Cortex of kidney (tissue), 1 donor: ENCODE measurements around the gene POMC.
"Not testable (repeated sequence)": the region's sequence is repeated elsewhere in the genome, so short reads cannot be mapped to it uniquely, and the experiment has no call there.

Experiments used
- DNase-seq: peaks from one replicate; lab custom pipeline; 2025; lab: John Stamatoyannopoulos, UW

POMC gene

DNA sequence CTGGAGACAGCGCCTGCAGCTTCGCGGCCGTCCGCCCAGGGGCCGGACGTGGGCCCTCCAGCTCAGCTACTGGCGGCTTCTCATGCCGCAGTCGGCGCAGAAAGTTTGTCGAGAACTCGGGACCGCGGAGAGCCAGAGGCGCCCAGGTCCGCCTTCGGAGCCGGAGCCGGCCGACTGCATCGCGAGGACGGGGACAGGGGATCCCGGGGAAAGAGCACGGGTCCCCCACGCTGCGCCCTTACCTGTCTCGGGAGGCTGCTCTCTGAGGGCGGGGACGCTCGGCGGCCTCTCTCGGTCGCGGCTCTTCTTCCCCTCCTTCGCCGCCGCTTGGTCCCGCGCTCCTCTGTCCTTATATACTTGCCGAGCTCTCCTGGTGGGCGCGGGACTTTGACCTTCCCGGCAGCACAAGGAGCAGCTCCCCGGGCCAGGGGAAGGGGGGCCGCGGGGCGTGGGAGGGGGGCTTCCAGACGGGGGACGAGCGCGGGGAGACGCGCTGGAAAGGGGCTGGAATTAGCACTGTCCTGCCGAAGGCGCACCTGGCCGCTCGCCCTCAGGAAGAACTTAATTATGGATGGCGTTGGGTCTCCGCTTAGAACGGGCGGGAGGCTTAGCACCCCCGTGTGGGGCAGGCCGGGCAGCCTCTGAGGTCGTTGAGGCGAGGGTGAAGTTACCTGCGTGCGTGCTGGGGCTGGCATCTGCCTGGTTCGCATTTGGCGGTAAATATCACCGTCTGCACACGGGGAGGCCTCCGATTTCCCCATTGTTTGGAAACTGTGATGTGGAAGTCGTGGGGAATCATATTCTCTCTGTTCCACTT, at the start of gene POMC:
POMC (minus strand) TSS at position 325 of the 817 bp plus-strand sequence. CDS start 3,808 bp downstream, outside the sequence.
- DNase-seq: no peak

DNA sequence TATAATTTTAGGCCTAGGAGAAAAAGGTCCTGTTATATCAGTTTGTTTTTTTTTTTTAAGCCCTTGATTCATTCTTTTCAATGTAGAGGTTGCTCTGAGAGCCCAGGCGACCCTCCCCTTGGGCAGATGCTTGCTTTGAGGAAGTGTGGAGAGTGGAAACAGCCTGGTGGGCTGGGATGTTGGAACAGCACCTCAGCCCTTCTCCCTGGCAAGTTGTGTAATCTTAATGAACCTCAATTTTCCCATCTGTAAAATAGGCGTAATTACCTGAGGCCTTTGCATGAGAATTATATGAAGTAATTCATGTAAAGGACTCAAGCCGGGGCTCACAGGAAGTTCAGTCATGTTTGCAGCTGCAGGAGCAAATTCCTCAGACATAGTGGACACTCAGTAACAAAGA, 49.7 kb upstream of the POMC start:
- no peak for DNase-seq

DNA sequence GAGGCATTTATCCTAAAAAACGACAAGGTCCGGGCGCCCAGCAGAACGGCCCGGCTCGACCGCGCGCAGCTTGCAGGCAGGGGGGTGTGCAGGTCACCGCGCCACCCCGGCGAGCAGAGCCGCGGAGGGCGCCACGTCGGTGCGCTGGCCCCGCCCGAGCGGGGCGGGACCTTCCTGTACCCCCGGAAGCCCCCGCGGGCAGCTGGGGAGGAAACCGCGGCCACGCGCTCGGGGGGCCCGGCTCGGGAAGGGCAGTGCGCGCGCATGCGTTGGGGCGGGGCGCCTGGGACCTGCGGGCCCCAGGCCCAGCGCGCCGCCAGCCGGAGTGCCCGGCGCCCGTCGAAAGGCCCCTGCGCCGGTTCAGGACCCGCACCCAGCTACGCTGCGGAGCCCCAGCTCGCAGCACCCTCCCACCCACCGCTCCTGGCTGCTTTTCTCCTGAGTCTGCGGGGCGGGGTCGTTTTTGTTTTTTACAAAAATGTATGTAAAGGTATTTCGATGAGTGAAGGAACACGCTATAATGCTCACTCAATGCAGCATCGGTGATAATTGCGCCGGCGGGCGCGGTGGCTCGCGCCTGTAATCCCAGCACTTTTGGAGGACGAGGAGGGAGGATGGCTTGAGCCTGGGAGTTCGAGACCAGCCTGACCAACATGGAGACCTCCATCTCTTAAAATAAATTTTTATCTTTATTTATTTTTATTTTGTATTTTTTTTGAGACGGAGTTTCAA, 47.7 kb upstream of the POMC start:
- DNase-seq: no peak

DNA sequence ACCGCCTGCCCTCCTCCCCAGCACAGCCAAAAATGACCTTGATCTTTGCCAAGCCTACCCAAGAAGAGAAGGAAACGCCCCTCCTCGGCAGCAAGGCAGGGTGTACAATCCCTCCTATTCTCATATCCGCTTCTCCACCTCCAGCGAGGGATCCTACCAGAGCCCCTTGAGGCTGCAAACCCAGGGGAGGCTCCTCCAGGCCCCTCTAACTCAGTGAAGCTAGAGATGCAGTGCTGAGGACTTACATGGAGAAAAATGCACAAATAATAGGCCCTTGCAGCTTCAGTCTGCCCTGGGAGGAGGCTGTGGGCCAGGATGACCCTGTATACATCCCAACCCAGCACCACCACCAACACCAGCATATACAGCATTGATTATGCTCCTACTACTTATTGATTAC, 46.9 kb upstream of the POMC start:
- DNase-seq: no peak

DNA sequence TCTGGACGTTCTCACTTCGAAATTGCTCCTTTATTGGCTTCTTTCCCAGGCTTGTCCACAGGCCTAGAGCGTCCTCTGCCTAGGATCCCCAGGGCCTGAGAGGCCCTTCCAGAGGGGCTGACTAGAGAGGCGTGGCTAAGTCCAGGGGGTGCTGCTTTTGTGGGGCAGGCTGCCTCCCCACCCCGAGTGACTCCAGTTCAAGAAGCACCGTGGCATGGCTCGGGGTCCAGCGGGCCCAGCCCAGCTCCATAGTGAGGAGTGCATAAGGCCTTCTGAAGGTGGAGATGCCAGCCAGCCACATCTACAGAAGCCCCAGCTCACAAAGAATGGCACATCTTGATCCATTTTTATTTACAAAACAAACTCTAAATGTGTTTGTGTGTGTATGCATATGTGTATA, 44.8 kb upstream of the POMC start:
- no peak for DNase-seq

DNA sequence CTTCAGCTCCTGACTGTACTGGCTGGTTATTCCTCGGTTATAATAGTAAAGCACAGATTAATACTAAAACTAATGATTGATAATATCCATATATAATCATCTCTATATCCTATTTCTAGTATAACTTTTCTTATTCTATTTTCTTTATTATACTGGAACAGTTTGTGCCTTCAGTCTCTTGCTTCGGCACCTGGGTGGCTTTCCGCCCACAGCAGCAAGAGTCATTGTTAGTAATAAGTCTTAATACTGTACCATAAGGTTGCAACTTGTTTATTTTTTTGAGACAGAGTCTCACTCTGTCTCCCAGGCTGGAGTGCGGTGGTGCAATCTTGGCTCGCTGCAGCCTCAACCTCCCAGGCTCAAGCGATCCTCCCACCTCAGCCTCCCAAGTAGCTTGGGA, 42.5 kb upstream of the POMC start:
- DNase-seq: not testable (repeated sequence)

DNA sequence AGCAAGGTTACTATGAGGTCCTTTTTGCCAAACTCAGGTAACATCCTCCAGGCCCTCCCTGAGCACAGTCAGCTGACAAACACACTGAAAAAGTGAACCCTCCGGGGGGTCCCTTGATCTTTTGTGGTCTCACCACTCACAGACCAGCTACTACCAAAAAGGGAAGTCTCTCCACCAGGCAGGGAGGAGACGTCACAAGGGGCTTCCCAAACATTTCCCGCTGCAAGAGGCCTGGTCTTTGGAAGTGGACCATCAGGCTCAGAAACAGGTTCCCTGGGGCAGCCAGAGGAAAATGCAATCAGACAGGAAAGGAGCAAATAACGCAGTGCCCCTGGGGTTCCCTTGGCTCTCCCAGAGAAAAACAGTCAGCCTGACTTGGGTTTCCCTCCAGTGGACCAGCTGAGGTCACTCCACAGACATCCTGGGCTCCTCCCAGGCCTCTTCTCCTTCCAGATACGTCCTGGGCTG, 38.7 kb upstream of the POMC start:
- DNase-seq: no peak

DNA sequence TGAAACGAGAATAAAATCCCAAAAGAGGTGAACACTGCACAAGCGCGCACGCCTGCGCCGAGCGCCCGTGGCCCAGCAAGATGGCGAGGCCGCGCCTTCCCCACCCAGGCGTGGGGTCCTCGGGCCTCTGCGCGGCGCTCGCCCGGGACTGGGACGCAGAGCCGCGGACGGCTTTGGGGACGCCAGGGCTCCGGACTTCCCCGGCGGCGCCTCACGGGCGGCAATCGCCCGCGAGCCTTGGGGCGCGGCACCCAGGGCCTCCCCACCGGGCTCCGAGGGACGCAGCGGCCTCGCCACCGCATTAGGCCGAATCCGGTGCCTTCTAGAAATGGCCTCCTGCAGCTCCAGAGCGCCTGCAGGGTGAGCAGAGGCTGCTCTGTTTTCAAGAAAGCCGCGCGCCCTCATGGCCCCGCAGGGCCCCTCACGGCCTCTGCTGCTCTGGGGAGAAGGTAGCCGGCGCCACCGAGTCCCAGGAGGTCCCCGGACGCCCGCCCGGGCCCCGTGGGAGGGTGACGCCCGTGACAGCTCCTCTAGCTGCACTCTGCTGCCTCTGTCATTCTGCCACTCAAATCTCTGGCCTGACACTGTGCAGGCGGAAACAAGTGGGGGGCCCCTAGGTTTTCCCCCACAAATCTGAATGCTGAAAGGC, 35.9 kb upstream of the POMC start:
- DNase-seq: no peak

DNA sequence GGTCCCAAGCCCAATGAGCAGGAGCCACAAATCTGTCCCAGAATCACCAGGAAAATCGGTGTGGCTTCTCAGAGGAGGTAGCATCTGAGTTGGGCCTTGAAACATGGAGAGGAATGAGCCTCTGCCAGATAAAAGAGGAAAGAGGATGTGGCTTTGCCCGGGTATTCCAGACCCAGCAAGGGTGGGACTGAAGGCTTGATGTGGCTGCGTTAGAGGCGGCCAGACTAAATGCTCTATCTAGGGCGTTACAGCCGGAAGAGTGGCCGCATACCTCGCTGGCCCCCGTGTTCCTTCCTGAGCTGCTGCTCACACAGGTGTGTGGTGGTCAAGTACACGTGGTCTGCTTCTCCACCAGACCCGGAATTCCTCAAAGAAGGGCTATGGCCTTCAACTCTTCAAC, 33.9 kb upstream of the POMC start:
- DNase-seq: no peak

DNA sequence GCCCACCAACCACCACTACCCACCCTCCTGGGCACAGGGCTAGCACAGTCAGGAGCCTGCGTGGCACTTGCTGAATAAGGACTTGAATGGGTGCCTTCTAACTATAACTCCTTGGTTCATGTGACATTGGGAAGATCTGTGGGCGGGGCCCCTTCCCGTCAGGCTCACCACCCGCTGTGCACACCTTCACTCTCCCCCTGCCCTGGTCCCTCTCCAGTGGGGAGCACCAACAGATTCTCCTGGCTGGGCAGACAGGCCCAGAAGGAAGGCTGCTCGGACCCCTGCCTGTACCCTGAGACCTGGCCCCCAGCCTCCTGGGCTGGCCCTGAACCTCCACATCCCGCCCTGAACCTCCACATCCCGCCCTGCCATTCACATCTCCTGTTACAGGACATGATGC, 33.4 kb upstream of the POMC start:
- no peak for DNase-seq

DNA sequence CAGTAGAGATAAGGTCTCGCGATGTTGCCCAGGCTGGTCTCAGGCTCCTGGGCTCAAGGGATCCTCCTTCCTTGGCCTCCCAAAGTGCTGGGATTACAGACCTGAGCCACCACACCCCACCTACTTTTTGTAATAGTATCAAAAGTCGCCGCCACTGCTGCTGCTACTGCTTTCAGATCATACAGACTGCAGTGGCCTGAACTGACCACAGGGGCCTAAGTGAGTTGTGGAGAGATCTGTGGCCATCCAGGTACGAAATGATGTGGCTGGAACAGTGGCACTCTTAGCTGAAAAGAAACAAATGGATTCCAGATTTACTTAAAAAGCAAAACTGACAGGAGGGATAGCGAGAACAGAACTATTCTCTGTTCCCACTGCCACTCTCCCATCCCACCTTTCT, 32.9 kb upstream of the POMC start:
- no peak for DNase-seq

DNA sequence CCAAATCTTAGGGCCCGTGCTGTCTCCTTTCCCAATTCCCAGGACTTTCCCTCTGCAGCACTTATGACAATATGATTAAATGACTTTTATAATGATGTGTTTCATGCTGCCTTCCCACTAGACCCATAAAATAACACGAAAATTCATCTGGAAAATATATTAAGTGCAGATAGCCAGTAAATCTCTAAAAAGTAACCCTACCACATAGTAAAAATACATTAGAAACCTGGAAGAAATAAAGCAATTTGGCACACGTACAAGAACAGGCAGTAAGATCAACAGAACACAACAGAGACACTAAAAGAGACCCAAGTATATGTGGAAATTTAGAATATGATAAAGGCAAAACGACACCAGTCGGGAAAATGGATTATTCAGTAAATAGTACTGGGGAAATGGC, 30.2 kb upstream of the POMC start:
- no peak for DNase-seq

DNA sequence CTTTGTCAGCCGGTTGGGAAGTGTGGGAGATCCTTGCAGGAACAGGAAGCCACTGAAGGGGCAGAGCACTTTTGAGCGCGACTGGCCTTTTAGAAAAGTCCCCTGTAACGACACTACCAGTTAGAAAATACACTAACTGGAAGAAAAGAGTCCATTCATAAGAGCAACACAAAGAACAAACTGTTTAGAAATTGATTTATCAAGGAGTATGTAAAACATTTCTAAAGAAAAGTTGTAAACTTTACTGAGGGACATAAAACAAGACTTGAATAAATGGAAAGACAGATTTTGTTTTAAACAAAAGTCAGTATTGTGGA, 29.8 kb upstream of the POMC start:
- DNase-seq: no peak

DNA sequence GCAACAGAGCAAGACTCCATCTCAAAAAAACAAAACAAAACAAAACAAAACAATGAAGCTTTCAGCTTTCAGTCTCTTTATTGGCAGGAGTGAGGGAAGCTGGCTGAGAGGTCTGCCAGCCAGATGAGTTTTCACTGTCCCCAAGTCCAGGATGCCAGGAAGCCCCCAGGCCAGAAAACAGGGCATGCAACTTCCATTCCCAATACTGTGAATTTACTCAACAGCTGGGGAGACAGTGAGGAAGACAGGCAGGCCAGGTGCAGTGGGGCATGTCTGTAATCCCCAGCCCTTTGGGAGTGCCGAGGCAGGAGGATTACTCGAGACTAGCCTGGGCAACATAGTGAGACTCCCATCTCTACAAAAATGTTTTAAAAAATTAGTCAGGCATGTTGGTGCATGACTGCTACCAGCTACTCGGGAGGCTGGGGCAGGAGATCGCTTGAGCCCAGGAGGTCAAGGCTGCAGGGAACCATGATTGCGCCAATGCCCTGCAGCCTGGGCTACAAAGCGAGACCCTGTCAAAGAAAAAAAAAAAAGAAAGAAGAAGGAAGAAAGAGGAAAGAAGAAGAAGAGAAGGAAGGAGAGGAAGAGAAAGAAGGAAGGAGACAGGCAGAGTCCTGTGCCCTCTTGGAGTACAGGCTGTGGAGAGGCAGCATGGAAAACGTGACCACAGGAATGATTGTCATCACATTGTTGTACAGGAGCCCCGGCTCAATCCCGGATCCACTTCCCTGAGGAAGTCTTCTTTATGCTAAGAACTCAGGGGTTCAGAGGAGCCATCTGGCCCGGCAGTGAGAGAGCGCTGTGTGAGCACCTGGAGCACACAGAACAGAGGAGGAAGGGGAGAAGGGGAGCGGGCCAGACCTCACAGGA, 29.2 kb upstream of the POMC start:
- no peak for DNase-seq

DNA sequence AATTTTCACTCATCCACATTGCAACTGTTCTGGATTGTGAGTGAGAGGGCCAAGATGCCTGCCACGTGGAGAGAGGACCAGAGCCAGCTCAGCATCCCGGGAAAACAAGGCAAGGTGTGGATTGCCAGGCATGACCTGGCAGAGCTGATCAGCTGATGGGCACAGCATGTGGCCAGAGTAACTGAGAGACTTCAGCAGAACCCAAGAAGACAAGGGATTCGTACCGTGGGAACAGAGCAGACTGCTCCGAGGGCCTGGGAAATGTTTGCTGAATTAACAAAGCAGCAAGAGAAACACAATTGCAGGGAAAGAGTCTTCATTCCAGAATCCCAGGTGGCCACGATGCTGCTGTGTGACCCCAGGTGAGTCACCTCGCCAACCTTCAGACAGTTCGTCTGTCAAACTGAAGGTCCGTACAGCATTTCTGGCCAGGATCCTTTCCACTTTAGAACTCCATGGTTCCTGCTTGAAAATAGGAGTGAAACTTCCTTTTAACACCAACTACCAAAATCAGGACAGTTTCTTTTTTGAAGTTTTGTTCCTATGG, 26.3 kb upstream of the POMC start:
- DNase-seq: no peak

DNA sequence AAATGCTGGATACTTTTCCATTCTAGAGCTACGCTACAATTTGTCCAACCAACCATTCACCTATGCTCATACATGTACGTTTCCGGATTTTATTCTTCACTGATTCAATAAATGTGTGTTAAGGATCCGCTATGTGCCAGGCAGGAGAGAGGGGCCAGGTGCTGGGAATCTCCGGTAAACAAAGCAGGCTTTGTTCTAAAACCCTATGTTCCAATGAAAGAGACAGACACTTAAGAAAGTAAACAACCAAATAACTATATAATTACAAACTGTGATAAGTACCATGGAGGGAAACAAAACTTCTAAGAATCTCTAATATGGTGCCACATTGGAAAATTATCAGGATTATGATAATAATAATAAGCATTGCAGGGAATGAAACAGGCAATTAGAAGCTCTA, 22.2 kb upstream of the POMC start:
- DNase-seq: no peak

DNA sequence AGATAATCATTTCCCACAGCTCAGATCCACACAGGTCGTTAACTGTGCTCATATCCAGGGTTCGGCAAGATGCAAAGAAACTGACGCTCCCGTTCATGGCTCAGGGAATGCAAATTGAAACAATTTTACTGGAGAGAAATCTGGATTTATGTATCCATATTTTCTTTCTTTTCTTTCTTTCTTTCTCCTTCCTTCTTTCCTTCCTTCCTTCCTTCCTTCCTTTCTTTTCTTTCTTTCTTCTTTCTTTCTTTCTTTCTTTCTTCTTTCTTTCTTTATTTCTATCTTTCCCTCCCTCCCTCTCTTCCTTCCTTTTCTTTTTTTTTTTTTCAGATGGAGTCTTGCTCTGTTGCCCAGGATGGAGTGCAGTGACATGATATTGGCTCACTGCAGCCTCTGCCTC, 20.0 kb upstream of the POMC start:
- no peak for DNase-seq

DNA sequence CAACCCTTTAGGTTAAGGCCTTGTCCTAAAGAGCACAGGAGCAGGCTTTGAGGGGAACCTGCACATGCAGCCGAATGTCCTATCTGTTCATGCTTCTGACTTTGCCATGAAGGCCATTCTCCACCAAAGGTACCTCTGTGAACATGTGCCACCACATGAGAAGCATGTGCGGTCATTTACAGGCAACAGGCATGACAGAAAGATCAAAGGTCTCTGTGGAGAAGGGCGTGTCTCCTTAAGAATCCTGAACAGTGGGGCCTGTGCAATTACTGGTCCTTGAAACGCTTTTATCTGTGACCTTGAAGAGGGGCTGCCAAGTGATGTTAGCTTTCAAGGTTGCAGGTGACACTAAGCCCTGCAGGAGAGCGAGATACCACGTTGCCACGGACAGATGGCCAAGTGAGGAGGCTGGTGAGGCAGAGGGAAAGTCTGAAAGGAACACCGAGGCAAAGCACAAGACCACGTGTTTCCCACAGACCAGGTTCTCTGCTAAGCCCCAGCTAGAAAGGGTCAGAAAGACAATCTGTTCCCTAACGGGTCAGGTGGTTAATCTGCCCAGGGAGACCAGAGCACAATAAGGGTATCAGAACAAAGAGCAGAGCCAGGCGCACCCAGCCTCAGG, 19.5 kb upstream of the POMC start:
- no peak for DNase-seq

DNA sequence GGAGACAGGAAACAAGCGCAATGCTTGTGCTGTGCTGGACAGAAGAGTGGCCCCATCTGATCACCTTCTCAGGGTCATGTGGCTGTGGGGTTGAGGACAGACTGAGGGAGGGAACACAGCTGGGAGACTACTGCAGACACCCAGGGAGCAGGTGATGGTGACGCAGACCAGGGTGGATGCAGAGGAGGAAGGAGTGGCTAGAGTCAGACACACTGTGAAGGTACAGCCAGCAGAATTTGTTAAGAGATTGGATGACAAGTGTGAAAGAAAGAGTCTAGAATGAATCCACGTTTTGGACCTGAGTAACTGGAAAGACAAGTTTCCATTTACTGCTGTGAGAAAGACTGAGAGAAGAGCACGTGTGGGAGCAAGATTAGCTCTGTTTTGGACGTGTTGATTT, 15.9 kb upstream of the POMC start:
- no peak for DNase-seq

DNA sequence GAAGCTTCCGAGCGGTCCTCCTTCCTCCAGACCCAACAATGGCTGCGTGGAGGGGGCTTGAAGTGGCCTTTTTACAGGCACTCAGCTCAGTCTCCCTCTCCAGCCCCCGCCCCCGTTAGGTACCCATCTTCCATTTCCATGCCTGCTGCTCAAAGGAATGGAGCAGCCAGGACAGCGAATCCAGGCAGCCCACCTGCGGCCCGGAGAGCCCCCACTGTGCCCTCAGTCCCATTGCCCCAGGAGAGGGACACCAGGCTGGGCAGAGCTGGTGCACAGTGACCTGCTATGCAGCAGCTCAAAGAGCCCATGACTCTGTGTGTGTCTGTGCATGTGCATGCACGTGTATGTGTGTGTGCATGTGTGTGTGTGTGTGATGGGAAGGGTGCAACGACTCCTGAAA, 10.6 kb upstream of the POMC start:
- no peak for DNase-seq

DNA sequence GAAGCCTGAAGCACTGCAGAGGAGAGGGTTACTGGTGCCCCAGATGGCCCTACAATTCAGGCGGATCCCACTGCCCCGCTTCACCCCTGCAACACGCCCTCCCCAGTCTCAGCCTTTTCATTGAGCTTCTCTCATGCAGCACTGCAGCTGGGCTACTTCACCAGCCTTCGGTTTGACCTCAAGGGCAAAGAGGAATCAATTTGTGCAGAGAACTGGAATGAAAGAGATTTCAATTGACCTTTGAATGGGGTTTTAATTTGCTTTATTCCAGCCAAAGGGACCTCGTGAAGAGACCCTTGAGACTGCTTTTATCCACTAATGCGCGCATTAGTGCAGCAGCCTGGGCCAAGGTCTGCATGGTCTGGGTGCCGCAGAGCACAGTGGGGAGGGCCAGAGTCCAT, 8.8 kb upstream of the POMC start:
- no peak for DNase-seq
